ENCODE measurements around the gene EEF1G. TPM values are rescaled to one million over a fixed set of nuclear protein-coding genes. Genes with fewer than 3 reads are reported as not detected.

Gene EEF1G
- total and polyA plus RNA-seq, 9 of the 15 experiments (the other 6 are each of a cell fraction or from before 2014, with no cell fraction given): 985 to 2,349 (median 2,035) TPM

GRCh38 chr11:62573592-62574362 is at the start of gene EEF1G (continued):
- no peak for TF ChIP-seq RHOXF2B (CRISPR knock-in tag; conservative IDR thresholded peaks at IDR 0.05)
- TF ChIP-seq ZNF253 (CRISPR knock-in tag; conservative IDR thresholded peaks at IDR 0.05): no peak
- TF ChIP-seq SREBF1 (IDR thresholded peaks at IDR 0.05; ENCODE audit: borderline replicate concordance, low read depth, low read length): no peak
- no peak for TF ChIP-seq MYBL2 (IDR thresholded peaks at IDR 0.05; ENCODE audit: low read depth)
- no peak for TF ChIP-seq MYBL2 (CRISPR knock-in tag; IDR thresholded peaks at IDR 0.05; ENCODE audit: borderline replicate concordance)
- TF ChIP-seq XRCC4 (IDR thresholded peaks at IDR 0.05; ENCODE audit: extremely low read depth, insufficient read depth, insufficient read length): no peak
- TF ChIP-seq LEF1 (IDR thresholded peaks at IDR 0.05): peak; percentile 21; the same call in 1 of the 2 replicates
- no peak for TF ChIP-seq SMAD2 (IDR thresholded peaks at IDR 0.05; ENCODE audit: low read depth, low read length)
- no peak for TF ChIP-seq HMBOX1 (IDR thresholded peaks at IDR 0.05)
- peak; percentile 88 for TF ChIP-seq POLR2B (IDR thresholded peaks at IDR 0.05; ENCODE audit: low read depth, partially characterized antibody)
- 0 out of 2 replicates have a peak, but pooled peaks have one; percentile 34 for TF ChIP-seq E2F1 (CRISPR knock-in tag; IDR thresholded peaks at IDR 0.05)
- no peak for TF ChIP-seq HOMEZ (CRISPR knock-in tag; IDR thresholded peaks at IDR 0.05)
- TF ChIP-seq SMARCC2 (IDR thresholded peaks at IDR 0.05; ENCODE audit: low read depth): no peak
- TF ChIP-seq PTTG1 (tag; IDR thresholded peaks at IDR 0.05; ENCODE audit: low read depth): no peak
- peak; percentile 89; the same call in 1 of the 2 replicates for TF ChIP-seq PHB (CRISPR knock-in tag; IDR thresholded peaks at IDR 0.05)
- TF ChIP-seq FOXO4 (CRISPR knock-in tag; IDR thresholded peaks at IDR 0.05): no peak
- no peak for TF ChIP-seq RFX5 (IDR thresholded peaks at IDR 0.05; ENCODE audit: low read depth, low read length)
- TF ChIP-seq KLF16 (IDR thresholded peaks at IDR 0.05): no peak
- TF ChIP-seq TCF7 (IDR thresholded peaks at IDR 0.05; ENCODE audit: borderline replicate concordance): no peak
- no peak for TF ChIP-seq GATA2 (CRISPR knock-in tag; IDR thresholded peaks at IDR 0.05)
- no peak for TF ChIP-seq TCF7L2 (IDR thresholded peaks at IDR 0.05; ENCODE audit: low read depth, low read length)
- TF ChIP-seq EP400 (IDR thresholded peaks at IDR 0.05): peak; percentile 91
- TF ChIP-seq ZNF444 (CRISPR knock-in tag; IDR thresholded peaks at IDR 0.05): no peak
- no peak for TF ChIP-seq ZNF696 (CRISPR knock-in tag; conservative IDR thresholded peaks at IDR 0.05)
- TF ChIP-seq RBM34 (IDR thresholded peaks at IDR 0.05; ENCODE audit: borderline replicate concordance, insufficient read depth, low read length): no peak
- TF ChIP-seq COPS2 (conservative IDR thresholded peaks at IDR 0.05): no peak

Measured in K562 (cell line).